ENCODE results near the gene RPL13A. TPM values are rescaled to one million over a fixed set of nuclear protein-coding genes. Genes with fewer than 3 reads are reported as not detected.

Gene RPL13A
- polyA plus RNA-seq, 2 donors, result 1,631 to 2,695 TPM

GRCh38 chr19:49538643-49539042 is 51.2 kb downstream of the RPL13A start:
- Histone ChIP-seq H3K4me1 (ENCODE audit: control insufficient read depth in 2 of 2, insufficient read depth in 2 of 2, low read length in 1 of 2) (peaks cover 0 to 3% of the 10 kb centered on the region in 2 donors), H3K27me3 (ENCODE audit: control insufficient read depth in 1 of 2, insufficient read depth in 2 of 2, low read length in 2 of 2) (no peaks in the 10 kb centered on the region), H3K27ac (ENCODE audit: low read depth in 2 of 2, low read length in 1 of 2) (no peak overlapping the region), H3K36me3 (ENCODE audit: control insufficient read depth in 2 of 2, insufficient read depth in 2 of 2, low read length in 1 of 2) (peaks cover 0 to 2% of the 10 kb centered on the region in 2 donors), H3K9me3 (ENCODE audit: control insufficient read depth in 2 of 2, insufficient read depth in 1 of 2, low read depth in 1 of 2, low read length in 1 of 2) (no peaks in the 10 kb centered on the region), H3K4me3 (ENCODE audit: low read depth in 1 of 2, low read length in 2 of 2) (no peak overlapping the region)
- WGBS, 2 donors, result 73 to 85% methylated on average over 5 of the region's 5 CpGs

GRCh38 chr19:49539192-49539952 is 52.0 kb downstream of the RPL13A start:
- Histone ChIP-seq H3K27me3 (ENCODE audit: control insufficient read depth in 1 of 2, insufficient read depth in 2 of 2, low read length in 2 of 2) (no peaks in the 10 kb centered on the region), H3K27ac (ENCODE audit: low read depth in 2 of 2, low read length in 1 of 2) (no peak overlapping the region), H3K36me3 (ENCODE audit: control insufficient read depth in 2 of 2, insufficient read depth in 2 of 2, low read length in 1 of 2) (peaks cover 0 to 2% of the 10 kb centered on the region in 2 donors), H3K4me3 (ENCODE audit: low read depth in 1 of 2, low read length in 2 of 2) (no peak overlapping the region), H3K4me1 (ENCODE audit: control insufficient read depth in 2 of 2, insufficient read depth in 2 of 2, low read length in 1 of 2) (no peaks in the 10 kb centered on the region), H3K9me3 (ENCODE audit: control insufficient read depth in 2 of 2, insufficient read depth in 1 of 2, low read depth in 1 of 2, low read length in 1 of 2) (no peaks in the 10 kb centered on the region)
- 95 to 96% methylated on average over 13 of the region's 13 CpGs for WGBS, 2 donors

Other genes starting within 250 kb of the RPL13A start
- 1 to 10 TPM in 1 of 2 donors, under 1 TPM in 1; 0.79 to 1.2 TPM for gene SLC6A16, start 162.4 kb upstream of the RPL13A start, polyA plus RNA-seq
- gene CD37, start 152.2 kb upstream of the RPL13A start, polyA plus RNA-seq, result 1 to 10 TPM; 2.5 to 3.1 TPM
- 1 to 10 TPM; 6.0 to 8.3 TPM for gene TEAD2, start 125.2 kb upstream of the RPL13A start, polyA plus RNA-seq
- gene DKKL1, start 123.7 kb upstream of the RPL13A start, polyA plus RNA-seq, result under 1 TPM in 1 of 2 donors, not detected in 1; 0.07 TPM
- gene KASH5, start 99.4 kb upstream of the RPL13A start, polyA plus RNA-seq, result not detected
- gene PTH2, start 64.2 kb upstream of the RPL13A start, polyA plus RNA-seq, result not detected
- not detected for gene GFY, start 62.2 kb upstream of the RPL13A start, polyA plus RNA-seq
- gene SLC17A7, start 46.1 kb upstream of the RPL13A start, polyA plus RNA-seq, result under 1 TPM; 0.28 to 0.29 TPM
- 10 to 100 TPM; 63.5 to 65.3 TPM for gene PIH1D1, start 35.8 kb upstream of the RPL13A start, polyA plus RNA-seq
- 10 to 100 TPM; 29.4 to 29.9 TPM for gene ALDH16A1, start 34.4 kb upstream of the RPL13A start, polyA plus RNA-seq
- 1 to 10 TPM; 7.2 to 9.5 TPM for gene FLT3LG, start 13.4 kb upstream of the RPL13A start, polyA plus RNA-seq
- gene RPS11, start 8.8 kb downstream of the RPL13A start, polyA plus RNA-seq, result 1,000 to 10,000 TPM; 3,079 to 3,912 TPM
- gene FCGRT, start 25.1 kb downstream of the RPL13A start, polyA plus RNA-seq, result 10 to 100 TPM; 27.7 to 36.9 TPM
- gene RCN3, start 40.4 kb downstream of the RPL13A start, polyA plus RNA-seq, result 1 to 10 TPM; 4.2 to 7.8 TPM
- 10 to 100 TPM; 57.9 to 61.8 TPM for gene NOSIP, start 92.9 kb downstream of the RPL13A start, polyA plus RNA-seq
- gene PRRG2, start 93.7 kb downstream of the RPL13A start, polyA plus RNA-seq, result 10 to 100 TPM; 10.1 to 12.7 TPM
- gene PRR12, start 103.6 kb downstream of the RPL13A start, polyA plus RNA-seq, result 10 to 100 TPM in 1 of 2 donors, 1 to 10 TPM in 1; 4.8 to 11.2 TPM
- 10 to 100 TPM; 45.1 to 46.0 TPM for gene RRAS, start 152.5 kb downstream of the RPL13A start, polyA plus RNA-seq
- gene SCAF1, start 154.6 kb downstream of the RPL13A start, polyA plus RNA-seq, result 10 to 100 TPM; 16.9 to 26.7 TPM
- 10 to 100 TPM; 49.2 to 75.0 TPM for gene IRF3, start 178.2 kb downstream of the RPL13A start, polyA plus RNA-seq
- 10 to 100 TPM in 1 of 2 donors, 1 to 10 TPM in 1; 10.0 to 21.4 TPM for gene BCL2L12, start 178.3 kb downstream of the RPL13A start, polyA plus RNA-seq
- gene PRMT1, start 189.7 kb downstream of the RPL13A start, polyA plus RNA-seq, result 100 to 1,000 TPM in 1 of 2 donors, 10 to 100 TPM in 1; 72.5 to 146 TPM
- gene ADM5, start 202.0 kb downstream of the RPL13A start, polyA plus RNA-seq, result 1 to 10 TPM; 1.6 to 2.0 TPM
- 1 to 10 TPM; 1.8 to 4.1 TPM for gene CPT1C, start 203.5 kb downstream of the RPL13A start, polyA plus RNA-seq

All from esophagus (tissue), 2 donors.